HG02840 (cell line): ENCODE results near the gene NBPF6.
"Not testable (repeated sequence)": the region's sequence is repeated elsewhere in the genome, so short reads cannot be mapped to it uniquely, and the experiment has no call there.

Experiments used
- ATAC-seq: cut with Tn5 transposase; IDR thresholded peaks from one replicate; pipeline ENCODE4 v1.9.1; 2021; ENCODE audit warnings: mild to moderate bottlenecking, moderate library complexity, moderate number of reproducible peaks; ENCODE audit not compliant: unreplicated experiment, low FRiP score

Gene NBPF6

GRCh38 chr1:108495008-108495407 lies 44.9 kb downstream of the NBPF6 start:
- not testable (repeated sequence) for ATAC-seq

- not testable (repeated sequence) for ATAC-seq
Observed at GRCh38 chr1:108496856-108497255, 46.7 kb downstream of the NBPF6 start.

GRCh38 chr1:108502138-108502537 lies 52.0 kb downstream of the NBPF6 start:
- no peak for ATAC-seq

GRCh38 chr1:108502624-108503023 lies 52.5 kb downstream of the NBPF6 start:
- no peak for ATAC-seq

GRCh38 chr1:108503062-108503733 lies 53.1 kb downstream of the NBPF6 start:
- no peak for ATAC-seq

GRCh38 chr1:108504447-108504846 lies 54.3 kb downstream of the NBPF6 start:
- no peak for ATAC-seq

GRCh38 chr1:108505763-108506070 lies 55.6 kb downstream of the NBPF6 start:
- no peak for ATAC-seq

- ATAC-seq, result no peak
Observed at GRCh38 chr1:108511764-108512163, 61.6 kb downstream of the NBPF6 start.

- no peak for ATAC-seq
Observed at GRCh38 chr1:108512239-108513043, 62.3 kb downstream of the NBPF6 start.

- ATAC-seq, result no peak
Observed at GRCh38 chr1:108513044-108513415, 62.9 kb downstream of the NBPF6 start.

GRCh38 chr1:108513914-108514313 lies 63.8 kb downstream of the NBPF6 start:
- not testable (repeated sequence) for ATAC-seq

GRCh38 chr1:108517301-108517897 lies 67.3 kb downstream of the NBPF6 start:
- ATAC-seq, result not testable (repeated sequence)
